ENCODE data around the gene KLHL17. TPM values are rescaled to one million over a fixed set of nuclear protein-coding genes. Genes with fewer than 3 reads are reported as not detected.

Gene KLHL17
- polyA plus RNA-seq, 1 donor (not counting 4 experiments of a cell fraction or from before 2014, with no cell fraction given): 6.5 TPM

DNA sequence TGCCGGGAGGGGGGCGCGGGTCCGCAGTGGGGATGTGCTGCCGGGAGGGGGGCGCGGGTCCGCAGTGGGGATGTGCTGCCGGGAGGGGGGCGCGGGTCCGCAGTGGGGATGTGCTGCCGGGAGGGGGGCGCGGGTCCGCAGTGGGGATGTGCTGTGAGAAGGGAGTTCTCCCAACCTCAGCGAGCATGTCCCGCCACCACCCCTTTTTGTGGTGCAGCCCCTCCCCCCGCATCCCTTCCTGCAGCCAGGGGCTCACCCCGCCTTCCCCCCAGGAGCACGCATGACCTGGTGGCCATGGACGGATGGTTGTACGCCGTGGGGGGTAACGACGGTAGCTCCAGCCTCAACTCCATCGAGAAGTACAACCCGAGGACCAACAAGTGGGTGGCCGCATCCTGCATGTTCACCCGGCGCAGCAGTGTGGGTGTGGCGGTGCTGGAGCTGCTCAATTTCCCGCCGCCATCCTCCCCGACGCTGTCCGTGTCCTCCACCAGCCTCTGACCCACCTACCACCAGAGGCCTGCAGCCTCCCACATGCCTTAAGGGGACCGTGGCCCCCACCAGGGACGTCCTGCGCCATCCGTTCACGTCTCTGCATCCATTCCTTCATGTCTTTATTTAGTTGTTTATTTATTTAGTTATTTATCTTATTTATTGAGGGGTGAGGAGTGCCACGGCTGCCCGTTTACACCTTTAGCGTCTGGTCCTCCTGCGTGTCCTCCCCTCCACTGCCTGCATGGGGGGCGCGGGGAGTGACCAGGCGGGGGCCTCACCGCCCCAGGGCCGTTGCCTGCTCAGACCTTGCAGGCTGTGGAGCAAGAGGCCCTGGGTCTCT is 4.5 kb downstream of the KLHL17 start:
- Histone ChIP-seq H4K20me1 (ENCODE audit: control insufficient read depth, extremely low read depth, insufficient read depth, low read length) (no peaks in the 10 kb centered on the region), H3K27ac (ENCODE audit: control insufficient read depth, insufficient read depth, low read length) (no peak overlapping the region), H3K79me2 (ENCODE audit: control insufficient read depth, insufficient read depth, low read length) (no peaks in the 10 kb centered on the region), H3K4me1 (ENCODE audit: control insufficient read depth, extremely low read depth, insufficient read depth, low read length) (peaks cover 16% of the 10 kb centered on the region), H3K27me3 (ENCODE audit: control insufficient read depth, extremely low read depth, insufficient read depth, low read length) (no peaks in the 10 kb centered on the region), H3K36me3 (ENCODE audit: control insufficient read depth in 2 of 2, extremely low read depth in 1 of 2, insufficient read depth in 2 of 2, low read length in 2 of 2) (peaks cover 0 to 5% of the 10 kb centered on the region in 2 experiments), H3K9me3 (ENCODE audit: control insufficient read depth, low read depth, low read length) (no peaks in the 10 kb centered on the region), H3K4me2 (ENCODE audit: control insufficient read depth, extremely low read depth, insufficient read depth, low read depth, low read length) (no peak overlapping the region), H3K9ac (ENCODE audit: control insufficient read depth, extremely low read depth, insufficient read depth, low read length) (no peak overlapping the region), H2AFZ (ENCODE audit: control insufficient read depth, low read length) (no peak overlapping the region), H3K9me1 (ENCODE audit: control insufficient read depth, extremely low read depth, insufficient read depth, low read length) (no peaks in the 10 kb centered on the region), H3K4me3 (ENCODE audit: control insufficient read depth in 2 of 3, extremely low read depth in 1 of 3, insufficient read depth in 2 of 3, low read depth in 1 of 3, low read length in 3 of 3) (no peak overlapping the region)
- DNase-seq (ENCODE audit: low read depth, low spot score) (no peak), FAIRE-seq (no peak)
- no peak for TF ChIP-seq CTCF (optimal IDR thresholded peaks at IDR 0.05 in 1 of 3, IDR thresholded peaks at IDR 0.05 in 1 of 3, conservative IDR thresholded peaks at IDR 0.05 in 1 of 3; ENCODE audit: extremely low read depth in 1 of 3, insufficient read depth in 2 of 3, low read length in 3 of 3)
- TF ChIP-seq EZH2 (IDR thresholded peaks at IDR 0.05; ENCODE audit: low read length): no peak
- dilution Hi-C loops (cut with MboI; ENCODE audit: extremely low pct_ligation_motif_present, low sequenced_read_pairs): no loop called here

- peak overlapping the region; percentile 96 for H3K27ac ChIP-seq (ENCODE audit: control insufficient read depth, insufficient read depth, low read length)
- H3K79me2 ChIP-seq (ENCODE audit: control insufficient read depth, insufficient read depth, low read length): no peaks in the 10 kb centered on the region
- peaks cover 0 to 6% of the 10 kb centered on the region in 2 experiments for H3K36me3 ChIP-seq (ENCODE audit: control insufficient read depth in 2 of 2, extremely low read depth in 1 of 2, insufficient read depth in 2 of 2, low read length in 2 of 2)
- H3K9ac ChIP-seq (ENCODE audit: control insufficient read depth, extremely low read depth, insufficient read depth, low read length): peak overlapping the region; percentile 97
- FAIRE-seq (no peak), DNase-seq (ENCODE audit: low read depth, low spot score) (no peak)
- no peak for TF ChIP-seq CTCF (optimal IDR thresholded peaks at IDR 0.05 in 1 of 3, IDR thresholded peaks at IDR 0.05 in 1 of 3, conservative IDR thresholded peaks at IDR 0.05 in 1 of 3; ENCODE audit: extremely low read depth in 1 of 3, insufficient read depth in 2 of 3, low read length in 3 of 3)
- H3K27me3 ChIP-seq (ENCODE audit: control insufficient read depth, extremely low read depth, insufficient read depth, low read length): no peaks in the 10 kb centered on the region
- dilution Hi-C loops (cut with MboI; ENCODE audit: extremely low pct_ligation_motif_present, low sequenced_read_pairs): no loop called here
- H3K9me3 ChIP-seq (ENCODE audit: control insufficient read depth, low read depth, low read length): no peaks in the 10 kb centered on the region
- peak overlapping the region in 1 of 3 experiments; percentile 70 for H3K4me3 ChIP-seq (ENCODE audit: control insufficient read depth in 2 of 3, extremely low read depth in 1 of 3, insufficient read depth in 2 of 3, low read depth in 1 of 3, low read length in 3 of 3)
- no peaks in the 10 kb centered on the region for H3K9me1 ChIP-seq (ENCODE audit: control insufficient read depth, extremely low read depth, insufficient read depth, low read length)
- no peak overlapping the region for H2AFZ ChIP-seq (ENCODE audit: control insufficient read depth, low read length)
- H3K4me1 ChIP-seq (ENCODE audit: control insufficient read depth, extremely low read depth, insufficient read depth, low read length): peaks cover 16% of the 10 kb centered on the region
- no peak overlapping the region for H3K4me2 ChIP-seq (ENCODE audit: control insufficient read depth, extremely low read depth, insufficient read depth, low read depth, low read length)
- no peaks in the 10 kb centered on the region for H4K20me1 ChIP-seq (ENCODE audit: control insufficient read depth, extremely low read depth, insufficient read depth, low read length)
Observed at GRCh38 chr1:965526-966134, 5.2 kb downstream of the KLHL17 start.
